GM12878 (cell line): ENCODE data around the gene PTPMT1. TPM values are rescaled to one million over a fixed set of nuclear protein-coding genes. Genes with fewer than 3 reads are reported as not detected.

Experiments
- CREB1 ChIP-seq: IDR thresholded peaks from 2 replicates; pipeline ENCODE4 v1.6.1; 2012; ENCODE audit warnings: low read depth, mild to moderate bottlenecking, inconsistent platforms
- E2F8 ChIP-seq: fragments of 450-650 bp; IDR thresholded peaks from 2 replicates; pipeline ENCODE4 v1.6.1; 2018; ENCODE audit warnings: mild to moderate bottlenecking, low read depth, moderate library complexity; ENCODE audit not compliant: partially characterized antibody
- JUND ChIP-seq: IDR thresholded peaks from 2 replicates; pipeline ENCODE4 v1.6.1; 2012; ENCODE audit warnings: low read depth, mild to moderate bottlenecking, low read length, improper control_type of control experiment, moderate library complexity
- NFIC ChIP-seq: IDR thresholded peaks from 2 replicates; pipeline ENCODE4 v1.6.1; 2012; ENCODE audit warnings: low read depth, mild to moderate bottlenecking, inconsistent platforms, low read length, moderate library complexity
- NFXL1 ChIP-seq: fragments of 450-650 bp; IDR thresholded peaks from 2 replicates; pipeline ENCODE4 v1.6.1; 2017; ENCODE audit warnings: antibody characterized with exemption, mild to moderate bottlenecking, borderline replicate concordance
- NKRF ChIP-seq: fragments of 450-650 bp; conservative IDR thresholded peaks from 2 replicates; pipeline ENCODE4 v1.6.1; 2017; ENCODE audit warnings: mild to moderate bottlenecking, moderate library complexity
- RFX5 ChIP-seq: IDR thresholded peaks from 2 replicates; pipeline ENCODE4 v1.6.1; 2011; ENCODE audit warnings: low read depth, low read length, improper control_type of control experiment
- RUNX3 ChIP-seq: IDR thresholded peaks from 2 replicates; pipeline ENCODE4 v1.6.1; 2012; ENCODE audit warnings: low read length, inconsistent platforms
- SIN3A ChIP-seq: IDR thresholded peaks from 2 replicates; pipeline ENCODE4 v1.6.1; 2012; ENCODE audit warnings: low read depth, low read length, improper control_type of control experiment
- SKIL ChIP-seq: fragments of 450-650 bp; IDR thresholded peaks from 2 replicates; pipeline ENCODE4 v1.6.1; 2017; ENCODE audit warnings: mild to moderate bottlenecking, low read depth, inconsistent platforms; ENCODE audit not compliant: poor library complexity, severe bottlenecking
- ZBTB11 ChIP-seq: fragments of 450-650 bp; formaldehyde crosslinking; IDR thresholded peaks from 2 replicates; pipeline ENCODE4 v1.5.0; 2022; ENCODE audit warnings: mild to moderate bottlenecking, missing genetic modification characterization
- ZBTB40 ChIP-seq: fragments of 450-650 bp; IDR thresholded peaks from 2 replicates; pipeline ENCODE4 v1.6.1; 2016; ENCODE audit warnings: mild to moderate bottlenecking, moderate library complexity, borderline replicate concordance
- polyA plus RNA-seq, 11 experiments: library from polyadenylated mRNA; depleted of rRNA in 4 of 11; unstranded in 6 of 11; stranded (reverse) in 5 of 11; fragments of >200 nt; fragmentation: Nextera tagmentation in 4 of 11; fragmentation: Illumina TruSeq in 1 of 11; extraction: Ambion mirVana in 4 of 11; extraction: Trizol in 1 of 11; gene quantifications; 1 replicate in 1 of 11; 2 replicates in 10 of 11; pipeline versions ENCODE4 v1.2.1 to v1.2.3, GENCODE V29; 2011 to 2016; ENCODE audit warnings: inconsistent platforms in 2 of 11, missing spikeins in 2 of 11, low read depth in 1 of 11
- total RNA-seq, 4 experiments: library from RNA; depleted of rRNA in 3 of 4; stranded (reverse); fragments of >200 nt in 3 of 4; fragmentation: Illumina TruSeq in 1 of 4; extraction: Trizol in 1 of 4; gene quantifications; 2 replicates each; pipeline versions ENCODE4 v1.2.1 to v1.2.3, GENCODE V29; 2013 to 2021

PTPMT1 gene
- total and polyA plus RNA-seq, 10 of the 15 experiments (the other 5 are each of a cell fraction or from before 2014, with no cell fraction given), result 12.0 to 116 (median 58.2) TPM

- TF ChIP-seq NFIC, result 0 out of 2 replicates have a peak, but pooled peaks have one; percentile 43
- TF ChIP-seq CREB1, result peak; percentile 86
- TF ChIP-seq ZBTB11 (CRISPR knock-in tag), result peak; percentile 99
- no peak for TF ChIP-seq RFX5
- TF ChIP-seq E2F8, result peak; percentile 99
- peak; percentile 65; the same call in 1 of the 2 replicates for TF ChIP-seq NKRF
- TF ChIP-seq NFXL1, result no peak
- TF ChIP-seq ZBTB40, result peak; percentile 100
- TF ChIP-seq SIN3A, result peak; percentile 96
- TF ChIP-seq RUNX3, result peak; percentile 60; the same call in 1 of the 2 replicates
- TF ChIP-seq SKIL, result peak; percentile 48
- no peak for TF ChIP-seq JUND
These were observed 13.4 kb downstream of the PTPMT1 start, which contains the start of the genes KBTBD4 and NDUFS3 (continued) for GRCh38 chr11:47578524-47579494.
